Upper lobe of left lung (tissue), 4 donors: ENCODE measurements around the gene NUDT13.

Experiments
- CTCF ChIP-seq, 6 experiments: fragments of 450-650 bp in 4 of 6; fragments of 200-600 bp in 2 of 6; sonication (generic) in 2 of 6; IDR thresholded peaks; one replicate each; pipeline ENCODE4 v1.5.1; 2016 to 2019; ENCODE audit warnings: antibody characterized with exemption in 6 of 6
- EP300 ChIP-seq, 4 donors: sonication (generic); formaldehyde crosslinking; IDR thresholded peaks; one replicate each; pipeline ENCODE4 v1.5.1; 2017; ENCODE audit warnings: antibody characterized with exemption in 4 of 4, control low read depth in 2 of 4
- POLR2A ChIP-seq, 4 donors: fragments of 450-650 bp; IDR thresholded peaks; one replicate each; pipeline ENCODE4 v1.5.1; 2016 to 2017; ENCODE audit warnings: antibody characterized with exemption in 4 of 4, mild to moderate bottlenecking in 2 of 4
- POLR2AphosphoS5 ChIP-seq, 2 donors: sonication (generic); formaldehyde crosslinking; IDR thresholded peaks; one replicate each; pipeline ENCODE4 v1.5.1; 2017; ENCODE audit warnings: antibody characterized with exemption in 2 of 2

- no peak for TF ChIP-seq POLR2A (IDR thresholded peaks at IDR 0.05)
- TF ChIP-seq CTCF (IDR thresholded peaks at IDR 0.05), result no peak
- TF ChIP-seq POLR2AphosphoS5 (IDR thresholded peaks at IDR 0.05), result no peak
- no peak for TF ChIP-seq EP300 (IDR thresholded peaks at IDR 0.05)
Observed at GRCh38 chr10:73161662-73162061, 51.4 kb downstream of the NUDT13 start.
